Measurements from ENCODE around the gene RNF26. TPM values are rescaled to one million over a fixed set of nuclear protein-coding genes. Genes with fewer than 3 reads are reported as not detected.
"Not testable (repeated sequence)": the region's sequence is repeated elsewhere in the genome, so short reads cannot be mapped to it uniquely, and the experiment has no call there.

Gene RNF26
- total RNA-seq, 2 donors from 2014 or later, result 51.8 to 76.3 TPM

DNA sequence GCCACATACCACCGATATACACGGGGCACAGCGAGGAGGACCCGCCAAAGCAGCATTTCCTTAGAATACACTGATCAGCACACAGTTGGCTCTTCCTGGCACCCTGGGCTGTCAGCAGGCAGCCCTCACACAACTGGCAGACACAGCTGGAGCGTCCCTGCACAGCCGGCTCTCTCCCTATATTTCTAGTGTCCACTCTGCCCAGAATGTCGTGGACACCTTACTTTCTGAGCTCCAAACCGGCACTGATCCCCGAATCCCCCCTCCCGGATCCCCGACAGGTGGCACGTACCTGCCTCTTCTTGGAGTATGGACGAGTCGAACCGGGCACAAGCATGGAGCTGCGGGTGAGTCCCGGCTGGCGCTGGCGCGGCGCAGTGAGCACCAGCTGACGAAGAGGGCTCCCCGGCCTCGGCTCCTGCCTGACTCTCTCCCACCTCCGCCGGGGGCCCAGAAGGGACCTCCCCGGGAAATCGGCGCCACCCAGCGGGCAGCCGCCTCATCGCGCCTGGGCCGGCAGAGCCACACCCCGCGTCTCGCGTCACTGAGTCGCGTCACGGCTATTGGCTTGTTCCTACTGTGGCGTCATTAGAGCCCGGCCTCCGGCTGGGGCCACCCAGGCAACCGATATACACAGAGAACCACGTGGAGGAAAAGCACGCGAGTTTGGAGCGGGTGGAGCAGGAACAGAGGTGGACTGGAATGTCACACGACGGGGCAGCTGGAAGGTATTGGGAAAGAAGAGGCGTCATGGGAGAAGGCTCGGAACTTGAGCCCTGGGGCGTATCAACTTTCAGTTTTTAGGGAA is 47.1 kb downstream of the RNF26 start, which contains the start of gene USP2:
Gene USP2, minus strand, starts transcription at position 510 of the 808 bp plus-strand sequence. CDS start 8,210 bp downstream, outside the sequence.
- H3K27ac Mint-ChIP-seq, result peak within 1 kb of the TSS; percentile 24
- Histone ChIP-seq H3K4me3 (ENCODE audit: low read length) (peak within 1 kb of the TSS; percentile 83), H3K9ac (ENCODE audit: extremely low read depth, low read length, poor library complexity, severe bottlenecking) (peak within 1 kb of the TSS; percentile 73), H3K36me3 (ENCODE audit: control insufficient read depth, insufficient read depth, low read length) (peaks cover 3% of the 10 kb centered on the region), H3K9me3 (ENCODE audit: control insufficient read depth, low read length) (no peaks in the 10 kb centered on the region), H3K27ac (ENCODE audit: low read depth, low read length) (no peak within 1 kb of the TSS), H3K27me3 (ENCODE audit: control insufficient read depth, insufficient read depth, low read length, poor library complexity, severe bottlenecking) (no peaks in the 10 kb centered on the region), H3K4me1 (ENCODE audit: control insufficient read depth, insufficient read depth, low read length) (peaks cover 27% of the 10 kb centered on the region)
- H3K27me3 Mint-ChIP-seq (ENCODE audit: insufficient read depth), result no peaks in the 10 kb centered on the region
- TF ChIP-seq, protein P1, sequence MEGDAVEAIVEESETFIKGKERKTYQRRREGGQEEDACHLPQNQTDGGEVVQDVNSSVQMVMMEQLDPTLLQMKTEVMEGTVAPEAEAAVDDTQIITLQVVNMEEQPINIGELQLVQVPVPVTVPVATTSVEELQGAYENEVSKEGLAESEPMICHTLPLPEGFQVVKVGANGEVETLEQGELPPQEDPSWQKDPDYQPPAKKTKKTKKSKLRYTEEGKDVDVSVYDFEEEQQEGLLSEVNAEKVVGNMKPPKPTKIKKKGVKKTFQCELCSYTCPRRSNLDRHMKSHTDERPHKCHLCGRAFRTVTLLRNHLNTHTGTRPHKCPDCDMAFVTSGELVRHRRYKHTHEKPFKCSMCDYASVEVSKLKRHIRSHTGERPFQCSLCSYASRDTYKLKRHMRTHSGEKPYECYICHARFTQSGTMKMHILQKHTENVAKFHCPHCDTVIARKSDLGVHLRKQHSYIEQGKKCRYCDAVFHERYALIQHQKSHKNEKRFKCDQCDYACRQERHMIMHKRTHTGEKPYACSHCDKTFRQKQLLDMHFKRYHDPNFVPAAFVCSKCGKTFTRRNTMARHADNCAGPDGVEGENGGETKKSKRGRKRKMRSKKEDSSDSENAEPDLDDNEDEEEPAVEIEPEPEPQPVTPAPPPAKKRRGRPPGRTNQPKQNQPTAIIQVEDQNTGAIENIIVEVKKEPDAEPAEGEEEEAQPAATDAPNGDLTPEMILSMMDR (conservative IDR thresholded peaks at IDR 0.05), result peak; percentile 91
- H3K4me3 Mint-ChIP-seq, result no peak within 1 kb of the TSS
- 0% methylated on average over 16 to 54 of the region's 54 CpGs for WGBS, 2 experiments (ENCODE audit: insufficient coverage in 1 of 2, insufficient read length in 1 of 2)
- no peaks in the 10 kb centered on the region for H3K36me3 Mint-ChIP-seq (ENCODE audit: low read depth)
- H3K4me1 Mint-ChIP-seq, result peaks cover 36% of the 10 kb centered on the region
- no peaks in the 10 kb centered on the region for H3K9me3 Mint-ChIP-seq
- DNase-seq, result peak; percentile 98

DNA sequence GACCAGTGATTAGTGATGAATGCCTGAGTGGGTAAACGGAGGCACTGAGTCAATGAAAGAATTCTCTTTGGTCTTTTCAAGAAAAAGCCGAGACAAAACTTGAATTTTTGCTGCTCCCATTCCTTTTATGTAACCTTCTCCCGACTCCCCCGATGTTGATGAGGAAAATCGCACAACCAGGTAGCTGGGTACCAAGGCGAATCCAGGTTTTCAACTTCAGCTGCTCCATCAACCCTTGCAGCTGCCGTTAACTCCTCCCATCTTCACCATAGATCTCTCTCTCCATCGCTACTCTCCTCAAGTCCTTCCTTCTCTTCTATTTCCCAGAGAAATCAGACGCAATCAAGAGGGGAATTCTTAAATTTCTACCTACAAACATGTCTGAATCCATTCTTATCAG is 47.8 kb downstream of the RNF26 start:
- Mint-ChIP-seq H3K4me3 (no peak overlapping the region), H3K4me1 (peaks cover 31% of the 10 kb centered on the region), H3K27me3 (ENCODE audit: insufficient read depth) (peaks cover 2% of the 10 kb centered on the region), H3K36me3 (ENCODE audit: low read depth) (no peaks in the 10 kb centered on the region), H3K9me3 (no peaks in the 10 kb centered on the region), H3K27ac (no peak overlapping the region)
- no peak overlapping the region for H3K27ac ChIP-seq (ENCODE audit: low read depth, low read length)
- H3K27me3 ChIP-seq (ENCODE audit: control insufficient read depth, insufficient read depth, low read length, poor library complexity, severe bottlenecking), result no peaks in the 10 kb centered on the region
- TF ChIP-seq, protein P1 (conservative IDR thresholded peaks at IDR 0.05), result no peak
- H3K9me3 ChIP-seq (ENCODE audit: control insufficient read depth, low read length), result no peaks in the 10 kb centered on the region
- peak overlapping the region; percentile 83 for H3K4me3 ChIP-seq (ENCODE audit: low read length)
- no peak for DNase-seq
- peak overlapping the region; percentile 49 for H3K9ac ChIP-seq (ENCODE audit: extremely low read depth, low read length, poor library complexity, severe bottlenecking)
- H3K36me3 ChIP-seq (ENCODE audit: control insufficient read depth, insufficient read depth, low read length), result no peaks in the 10 kb centered on the region
- H3K4me1 ChIP-seq (ENCODE audit: control insufficient read depth, insufficient read depth, low read length), result peaks cover 22% of the 10 kb centered on the region
- WGBS, 2 experiments (ENCODE audit: insufficient coverage in 1 of 2, insufficient read length in 1 of 2), result 26 to 27% methylated on average over 8 to 9 of the region's 9 CpGs

DNA sequence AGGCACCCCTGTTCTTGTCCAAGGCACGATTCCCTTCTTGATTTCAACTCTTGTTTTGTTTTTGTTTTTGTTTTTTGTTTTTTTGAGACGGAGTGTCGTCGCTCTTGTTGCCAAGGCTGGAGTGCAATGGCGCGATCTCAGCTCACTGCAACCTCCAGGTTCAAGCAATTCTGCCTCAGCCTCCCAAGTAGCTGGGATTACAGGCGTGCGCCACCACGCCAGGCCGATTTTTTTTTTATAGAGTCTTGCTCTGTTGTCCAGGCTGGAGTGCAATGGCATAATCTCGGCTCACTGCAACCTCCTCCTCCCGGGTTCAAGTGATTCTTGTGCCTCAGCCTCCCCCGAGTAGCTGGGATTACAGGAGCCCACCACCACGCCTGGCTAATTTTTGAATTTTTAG is 48.2 kb downstream of the RNF26 start:
- peaks cover 18% of the 10 kb centered on the region for H3K4me1 ChIP-seq (ENCODE audit: control insufficient read depth, insufficient read depth, low read length)
- not testable (repeated sequence) for H3K27me3 ChIP-seq (ENCODE audit: control insufficient read depth, insufficient read depth, low read length, poor library complexity, severe bottlenecking); H3K9me3 Mint-ChIP-seq; H3K4me3 Mint-ChIP-seq; H3K36me3 ChIP-seq (ENCODE audit: control insufficient read depth, insufficient read depth, low read length); H3K9ac ChIP-seq (ENCODE audit: extremely low read depth, low read length, poor library complexity, severe bottlenecking); H3K36me3 Mint-ChIP-seq (ENCODE audit: low read depth); H3K27ac ChIP-seq (ENCODE audit: low read depth, low read length); H3K27me3 Mint-ChIP-seq (ENCODE audit: insufficient read depth); DNase-seq; H3K4me3 ChIP-seq (ENCODE audit: low read length); H3K9me3 ChIP-seq (ENCODE audit: control insufficient read depth, low read length); H3K27ac Mint-ChIP-seq
- 91 to 92% methylated on average over 13 to 14 of the region's 14 CpGs for WGBS, 2 experiments (ENCODE audit: insufficient coverage in 1 of 2, insufficient read length in 1 of 2)
- peaks cover 26% of the 10 kb centered on the region for H3K4me1 Mint-ChIP-seq
